Upper lobe of left lung (tissue), 6 donors: ENCODE measurements around the gene ATP6V0B. TPM values are rescaled to one million over a fixed set of nuclear protein-coding genes. Genes with fewer than 3 reads are reported as not detected.
A peak's percentile ranks its signal among the peaks of the same experiment; 100 is the strongest.

ENCODE experiments used
- ATAC-seq, 2 donors: fragments of 200-7000 bp; cut with Tn5 transposase; one replicate each; pipeline ENCODE4 v1.9.1; 2022; ENCODE audit warnings: mild to moderate bottlenecking in 2 of 2, moderate library complexity in 2 of 2; ENCODE audit not compliant: low FRiP score in 2 of 2
- DNase-seq, 2 donors: peaks; one replicate each; pipeline ENCODE4 v3.0.0-alpha.2; 2019 to 2020
- H3K27ac ChIP-seq, 4 donors: fragments of 200-600 bp; sonication (generic); one replicate each; pipeline ENCODE4 v1.5.1; 2016 to 2019
- H3K27me3 ChIP-seq, 4 donors: fragments of 200-600 bp; sonication (generic); one replicate each; pipeline ENCODE4 v1.5.1; 2017 to 2019
- H3K36me3 ChIP-seq, 4 donors: fragments of 200-600 bp; sonication (generic); one replicate each; pipeline ENCODE4 v1.5.1; 2016 to 2019
- H3K4me1 ChIP-seq, 4 donors: fragments of 200-600 bp; sonication (generic); one replicate each; pipeline ENCODE4 v1.5.1; 2018 to 2019
- H3K4me3 ChIP-seq, 4 donors: fragments of 200-600 bp; sonication (generic); one replicate each; pipeline ENCODE4 v1.5.1; 2017 to 2019; ENCODE audit warnings: mild to moderate bottlenecking in 2 of 4, moderate library complexity in 1 of 4
- H3K9me3 ChIP-seq, 4 donors: fragments of 200-600 bp; sonication (generic); one replicate each; pipeline ENCODE4 v1.5.1; 2018 to 2019
- CTCF ChIP-seq, 6 experiments: fragments of 450-650 bp in 4 of 6; fragments of 200-600 bp in 2 of 6; sonication (generic) in 2 of 6; IDR thresholded peaks; one replicate each; pipeline ENCODE4 v1.5.1; 2016 to 2019; ENCODE audit warnings: antibody characterized with exemption in 6 of 6
- EP300 ChIP-seq, 4 donors: sonication (generic); formaldehyde crosslinking; IDR thresholded peaks; one replicate each; pipeline ENCODE4 v1.5.1; 2017; ENCODE audit warnings: antibody characterized with exemption in 4 of 4, control low read depth in 2 of 4
- POLR2A ChIP-seq, 4 donors: fragments of 450-650 bp; IDR thresholded peaks; one replicate each; pipeline ENCODE4 v1.5.1; 2016 to 2017; ENCODE audit warnings: antibody characterized with exemption in 4 of 4, mild to moderate bottlenecking in 2 of 4
- POLR2AphosphoS5 ChIP-seq, 2 donors: sonication (generic); formaldehyde crosslinking; IDR thresholded peaks; one replicate each; pipeline ENCODE4 v1.5.1; 2017; ENCODE audit warnings: antibody characterized with exemption in 2 of 2
- WGBS, 2 donors: methylation state at CpG; one replicate each; pipeline ENCODE4 v1.1.5; 2017 to 2018; 5-methylcytosine and 5-hydroxymethylcytosine counted together
- total RNA-seq, 6 donors: library from RNA; depleted of rRNA in 4 of 6; stranded (reverse); fragments of >200 nt in 4 of 6; gene quantifications; one replicate each; pipeline versions ENCODE4 v1.1.0 to v1.2.1, GENCODE V29; 2016 to 2021
- donor health status: DM: no; HTN: no; CAD: no; lungs with moderate emphysema.
- donor health status: DM: no; HTN: yes; CAD: no; lungs with severe emphysema.

The ATP6V0B gene
- total RNA-seq, 6 donors from 2014 or later: 98.0 to 225 (median 161) TPM

GRCh38 chr1:43970502-43970901, 4.3 kb upstream of the ATP6V0B start:
- 48 to 58% methylated on average over 4 to 5 of the region's 5 CpGs for WGBS, 2 donors
- peaks cover 16 to 33% (median 18%) of the 10 kb centered on the region in 4 donors for H3K4me1 ChIP-seq
- peaks cover 0 to 29% (median 15%) of the 10 kb centered on the region in 4 donors for H3K36me3 ChIP-seq
- TF ChIP-seq CTCF (IDR thresholded peaks at IDR 0.05): no peak
- no peak for TF ChIP-seq POLR2AphosphoS5 (IDR thresholded peaks at IDR 0.05)
- no peak for TF ChIP-seq EP300 (IDR thresholded peaks at IDR 0.05)
- TF ChIP-seq POLR2A (IDR thresholded peaks at IDR 0.05): no peak
- ATAC-seq (no peak), DNase-seq (no peak)
- H3K27ac ChIP-seq: peak overlapping the region in 2 of 4 donors; percentile 24 to 27
- no peaks in the 10 kb centered on the region for H3K9me3 ChIP-seq
- H3K27me3 ChIP-seq: no peaks in the 10 kb centered on the region
- H3K4me3 ChIP-seq: peak overlapping the region; percentile 71 to 93 (median 90)

- no peaks in the 10 kb centered on the region for H3K27me3 ChIP-seq
- no peaks in the 10 kb centered on the region for H3K9me3 ChIP-seq
- peaks cover 0 to 25% (median 13%) of the 10 kb centered on the region in 4 donors for H3K36me3 ChIP-seq
- TF ChIP-seq EP300 (IDR thresholded peaks at IDR 0.05): no peak
- no peak for TF ChIP-seq POLR2A (IDR thresholded peaks at IDR 0.05)
- no peak for TF ChIP-seq CTCF (IDR thresholded peaks at IDR 0.05)
- no peak for TF ChIP-seq POLR2AphosphoS5 (IDR thresholded peaks at IDR 0.05)
- no peak overlapping the region for H3K27ac ChIP-seq
- no peak for DNase-seq
- peak overlapping the region in 2 of 4 donors; percentile 71 to 93 for H3K4me3 ChIP-seq
- H3K4me1 ChIP-seq: peaks cover 20 to 37% (median 22%) of the 10 kb centered on the region in 4 donors
- ATAC-seq: no peak
- WGBS, 2 donors: 92 to 94% methylated on average over 7 to 9 of the region's 9 CpGs
Observed at GRCh38 chr1:43970911-43971310, 3.8 kb upstream of the ATP6V0B start.

GRCh38 chr1:43971336-43971980, 3.3 kb upstream of the ATP6V0B start:
- ATAC-seq (no peak), DNase-seq (no peak)
- WGBS, 2 donors: 98% methylated on average over 14 to 17 of the region's 17 CpGs
- no peak overlapping the region for H3K4me3 ChIP-seq
- H3K9me3 ChIP-seq: no peaks in the 10 kb centered on the region
- no peak for TF ChIP-seq POLR2AphosphoS5 (IDR thresholded peaks at IDR 0.05)
- TF ChIP-seq CTCF (IDR thresholded peaks at IDR 0.05): no peak
- no peak for TF ChIP-seq EP300 (IDR thresholded peaks at IDR 0.05)
- TF ChIP-seq POLR2A (IDR thresholded peaks at IDR 0.05): no peak
- H3K36me3 ChIP-seq: peaks cover under 1 to 26% (median 15%) of the 10 kb centered on the region in 4 donors
- no peak overlapping the region for H3K27ac ChIP-seq
- H3K4me1 ChIP-seq: peaks cover 26 to 43% (median 28%) of the 10 kb centered on the region in 4 donors
- no peaks in the 10 kb centered on the region for H3K27me3 ChIP-seq

GRCh38 chr1:43973981-43974442, 748 bp upstream of the ATP6V0B start:
- Histone ChIP-seq H3K27me3 (no peaks in the 10 kb centered on the region), H3K27ac (peak overlapping the region; percentile 93 to 99 (median 94)), H3K9me3 (no peaks in the 10 kb centered on the region), H3K36me3 (peaks cover 4 to 36% (median 22%) of the 10 kb centered on the region in 4 donors), H3K4me1 (peaks cover 40 to 67% (median 47%) of the 10 kb centered on the region in 4 donors), H3K4me3 (peak overlapping the region; percentile 61 to 99 (median 80))
- TF ChIP-seq POLR2A (IDR thresholded peaks at IDR 0.05) (no peak), EP300 (IDR thresholded peaks at IDR 0.05) (no peak), POLR2AphosphoS5 (IDR thresholded peaks at IDR 0.05) (no peak), CTCF (IDR thresholded peaks at IDR 0.05) (no peak)
- ATAC-seq: no peak
- 39 to 44% methylated on average over 9 of the region's 9 CpGs for WGBS, 2 donors
- DNase-seq: no peak
